GM12878 (cell line): ENCODE data around the gene PTBP3. TPM values are rescaled to one million over a fixed set of nuclear protein-coding genes. Genes with fewer than 3 reads are reported as not detected.
A peak's percentile ranks its signal among the peaks of the same experiment; 100 is the strongest.

ENCODE experiments used
- ASH2L ChIP-seq: fragments of 300-600, 200-600 bp; sonication (generic); IDR thresholded peaks from 2 replicates; pipeline ENCODE4 v1.6.1; 2017; ENCODE audit warnings: low read depth, mild to moderate bottlenecking, borderline replicate concordance
- BCL11A ChIP-seq: IDR thresholded peaks from 2 replicates; pipeline ENCODE4 v1.6.1; 2011; ENCODE audit warnings: low read depth, low read length
- BCL3 ChIP-seq: IDR thresholded peaks from 2 replicates; pipeline ENCODE4 v1.6.1; 2011; ENCODE audit warnings: borderline replicate concordance, low read depth, mild to moderate bottlenecking, moderate library complexity, low read length; ENCODE audit not compliant: insufficient read depth, poor library complexity, severe bottlenecking
- CBFB ChIP-seq: IDR thresholded peaks from 2 replicates; pipeline ENCODE4 v1.6.1; 2016; ENCODE audit warnings: antibody characterized with exemption, low read depth
- CEBPB ChIP-seq, 2 experiments: fragments of 150-350 bp in 1 of 2; IDR thresholded peaks; 2 replicates each; pipeline ENCODE4 v1.6.1; 2012 to 2014; ENCODE audit warnings: low read depth in 2 of 2, low read length in 2 of 2, borderline replicate concordance in 1 of 2, inconsistent platforms in 1 of 2
- EED ChIP-seq: sonication (generic); IDR thresholded peaks from 2 replicates; pipeline ENCODE4 v1.6.1; 2016; ENCODE audit warnings: antibody characterized with exemption, low read depth
- EGR1 ChIP-seq, 2 experiments: IDR thresholded peaks; 1 replicate in 1 of 2; 2 replicates in 1 of 2; pipeline ENCODE4 v1.6.1; 2011 to 2012; ENCODE audit warnings: low read depth in 2 of 2, low read length in 2 of 2, borderline replicate concordance in 1 of 2, mild to moderate bottlenecking in 1 of 2, moderate library complexity in 1 of 2
- FOS ChIP-seq: IDR thresholded peaks from 3 replicates; pipeline ENCODE4 v1.6.1; 2011; ENCODE audit warnings: borderline replicate concordance; ENCODE audit not compliant: insufficient read length; ENCODE audit errors: extremely low read depth
- MYB ChIP-seq: fragments of 150-350 bp; IDR thresholded peaks from 2 replicates; pipeline ENCODE4 v1.6.1; 2014; ENCODE audit warnings: mild to moderate bottlenecking, low read depth, low read length, borderline replicate concordance
- NR2C2 ChIP-seq: IDR thresholded peaks from 2 replicates; pipeline ENCODE4 v1.6.1; 2011; ENCODE audit warnings: borderline replicate concordance, low read depth; ENCODE audit not compliant: control insufficient read depth, insufficient read length
- POLR2A ChIP-seq: IDR thresholded peaks from 2 replicates; pipeline ENCODE4 v1.6.1; 2011; ENCODE audit warnings: low read depth, mild to moderate bottlenecking, low read length
- SMARCA5 ChIP-seq: fragments of 450-650 bp; IDR thresholded peaks from 2 replicates; pipeline ENCODE4 v1.6.1; 2017; ENCODE audit warnings: mild to moderate bottlenecking
- SP1 ChIP-seq: IDR thresholded peaks from one replicate; pipeline ENCODE4 v1.6.1; 2011; ENCODE audit warnings: low read depth, low read length
- TCF12 ChIP-seq: IDR thresholded peaks from 2 replicates; pipeline ENCODE4 v1.6.1; 2011; ENCODE audit warnings: low read depth, mild to moderate bottlenecking, low read length
- USF2 ChIP-seq: IDR thresholded peaks from 2 replicates; pipeline ENCODE4 v1.6.1; 2011; ENCODE audit warnings: low read depth, low read length, improper control_type of control experiment, borderline replicate concordance
- polyA plus RNA-seq, 11 experiments: library from polyadenylated mRNA; depleted of rRNA in 4 of 11; unstranded in 6 of 11; stranded (reverse) in 5 of 11; fragments of >200 nt; fragmentation: Nextera tagmentation in 4 of 11; fragmentation: Illumina TruSeq in 1 of 11; extraction: Ambion mirVana in 4 of 11; extraction: Trizol in 1 of 11; gene quantifications; 1 replicate in 1 of 11; 2 replicates in 10 of 11; pipeline versions ENCODE4 v1.2.1 to v1.2.3, GENCODE V29; 2011 to 2016; ENCODE audit warnings: inconsistent platforms in 2 of 11, missing spikeins in 2 of 11, low read depth in 1 of 11
- total RNA-seq, 4 experiments: library from RNA; depleted of rRNA in 3 of 4; stranded (reverse); fragments of >200 nt in 3 of 4; fragmentation: Illumina TruSeq in 1 of 4; extraction: Trizol in 1 of 4; gene quantifications; 2 replicates each; pipeline versions ENCODE4 v1.2.1 to v1.2.3, GENCODE V29; 2013 to 2021
- TF ChIP-seq, protein P1 (sequence below): fragments of 150-350 bp; IDR thresholded peaks from 2 replicates; pipeline ENCODE4 v1.6.1; 2014; ENCODE audit warnings: mild to moderate bottlenecking, low read depth, low read length
- TF ChIP-seq, protein P2 (sequence below): fragments of 450-650 bp; IDR thresholded peaks from 2 replicates; pipeline ENCODE4 v1.6.1; 2016; ENCODE audit warnings: mild to moderate bottlenecking
- TF ChIP-seq, protein P3 (sequence below): IDR thresholded peaks from 2 replicates; pipeline ENCODE4 v1.6.1; 2012; ENCODE audit warnings: low read length, inconsistent platforms
- TF ChIP-seq, protein P4 (sequence below): fragments of 450-650 bp; IDR thresholded peaks from 2 replicates; pipeline ENCODE4 v1.6.1; 2017; ENCODE audit warnings: mild to moderate bottlenecking, low read depth, inconsistent platforms; ENCODE audit not compliant: poor library complexity, severe bottlenecking

Gene PTBP3
- total and polyA plus RNA-seq, 10 of the 15 experiments (the other 5 are each of a cell fraction or from before 2014, with no cell fraction given), result 12.5 to 104 (median 52.7) TPM

- TF ChIP-seq, protein P1, sequence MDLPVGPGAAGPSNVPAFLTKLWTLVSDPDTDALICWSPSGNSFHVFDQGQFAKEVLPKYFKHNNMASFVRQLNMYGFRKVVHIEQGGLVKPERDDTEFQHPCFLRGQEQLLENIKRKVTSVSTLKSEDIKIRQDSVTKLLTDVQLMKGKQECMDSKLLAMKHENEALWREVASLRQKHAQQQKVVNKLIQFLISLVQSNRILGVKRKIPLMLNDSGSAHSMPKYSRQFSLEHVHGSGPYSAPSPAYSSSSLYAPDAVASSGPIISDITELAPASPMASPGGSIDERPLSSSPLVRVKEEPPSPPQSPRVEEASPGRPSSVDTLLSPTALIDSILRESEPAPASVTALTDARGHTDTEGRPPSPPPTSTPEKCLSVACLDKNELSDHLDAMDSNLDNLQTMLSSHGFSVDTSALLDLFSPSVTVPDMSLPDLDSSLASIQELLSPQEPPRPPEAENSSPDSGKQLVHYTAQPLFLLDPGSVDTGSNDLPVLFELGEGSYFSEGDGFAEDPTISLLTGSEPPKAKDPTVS, result no peak
- TF ChIP-seq, protein P2, sequence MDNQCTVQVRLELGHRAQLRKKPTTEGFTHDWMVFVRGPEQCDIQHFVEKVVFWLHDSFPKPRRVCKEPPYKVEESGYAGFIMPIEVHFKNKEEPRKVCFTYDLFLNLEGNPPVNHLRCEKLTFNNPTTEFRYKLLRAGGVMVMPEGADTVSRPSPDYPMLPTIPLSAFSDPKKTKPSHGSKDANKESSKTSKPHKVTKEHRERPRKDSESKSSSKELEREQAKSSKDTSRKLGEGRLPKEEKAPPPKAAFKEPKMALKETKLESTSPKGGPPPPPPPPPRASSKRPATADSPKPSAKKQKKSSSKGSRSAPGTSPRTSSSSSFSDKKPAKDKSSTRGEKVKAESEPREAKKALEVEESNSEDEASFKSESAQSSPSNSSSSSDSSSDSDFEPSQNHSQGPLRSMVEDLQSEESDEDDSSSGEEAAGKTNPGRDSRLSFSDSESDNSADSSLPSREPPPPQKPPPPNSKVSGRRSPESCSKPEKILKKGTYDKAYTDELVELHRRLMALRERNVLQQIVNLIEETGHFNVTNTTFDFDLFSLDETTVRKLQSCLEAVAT, result 0 out of 2 replicates have a peak, but pooled peaks have one; percentile 11
- TF ChIP-seq FOS (no peak), USF2 (no peak), MYB (no peak), SP1 (peak; percentile 6), SMARCA5 (peak; percentile 53; the same call in 1 of the 2 replicates), CBFB (peak; percentile 42; the same call in 1 of the 2 replicates), TCF12 (no peak), BCL3 (no peak), EED (peak; percentile 54; the same call in 1 of the 2 replicates), BCL11A (0 out of 2 replicates have a peak, but pooled peaks have one; percentile 15), ASH2L (0 out of 2 replicates have a peak, but pooled peaks have one; percentile 28), POLR2A (peak; percentile 86), CEBPB (IDR thresholded peaks at IDR 0.05; ENCODE audit: borderline replicate concordance in 1 of 2, low read depth in 2 of 2, low read length in 2 of 2) (no peak), NR2C2 (no peak), EGR1 (IDR thresholded peaks at IDR 0.05; ENCODE audit: borderline replicate concordance in 1 of 2, low read depth in 2 of 2, low read length in 2 of 2) (peak in 1 of 2 experiments; percentile 67; a peak in 1 of 3 replicates)
- TF ChIP-seq, protein P3, sequence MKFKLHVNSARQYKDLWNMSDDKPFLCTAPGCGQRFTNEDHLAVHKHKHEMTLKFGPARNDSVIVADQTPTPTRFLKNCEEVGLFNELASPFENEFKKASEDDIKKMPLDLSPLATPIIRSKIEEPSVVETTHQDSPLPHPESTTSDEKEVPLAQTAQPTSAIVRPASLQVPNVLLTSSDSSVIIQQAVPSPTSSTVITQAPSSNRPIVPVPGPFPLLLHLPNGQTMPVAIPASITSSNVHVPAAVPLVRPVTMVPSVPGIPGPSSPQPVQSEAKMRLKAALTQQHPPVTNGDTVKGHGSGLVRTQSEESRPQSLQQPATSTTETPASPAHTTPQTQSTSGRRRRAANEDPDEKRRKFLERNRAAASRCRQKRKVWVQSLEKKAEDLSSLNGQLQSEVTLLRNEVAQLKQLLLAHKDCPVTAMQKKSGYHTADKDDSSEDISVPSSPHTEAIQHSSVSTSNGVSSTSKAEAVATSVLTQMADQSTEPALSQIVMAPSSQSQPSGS, result 0 out of 2 replicates have a peak, but pooled peaks have one; percentile 9
- TF ChIP-seq, protein P4, sequence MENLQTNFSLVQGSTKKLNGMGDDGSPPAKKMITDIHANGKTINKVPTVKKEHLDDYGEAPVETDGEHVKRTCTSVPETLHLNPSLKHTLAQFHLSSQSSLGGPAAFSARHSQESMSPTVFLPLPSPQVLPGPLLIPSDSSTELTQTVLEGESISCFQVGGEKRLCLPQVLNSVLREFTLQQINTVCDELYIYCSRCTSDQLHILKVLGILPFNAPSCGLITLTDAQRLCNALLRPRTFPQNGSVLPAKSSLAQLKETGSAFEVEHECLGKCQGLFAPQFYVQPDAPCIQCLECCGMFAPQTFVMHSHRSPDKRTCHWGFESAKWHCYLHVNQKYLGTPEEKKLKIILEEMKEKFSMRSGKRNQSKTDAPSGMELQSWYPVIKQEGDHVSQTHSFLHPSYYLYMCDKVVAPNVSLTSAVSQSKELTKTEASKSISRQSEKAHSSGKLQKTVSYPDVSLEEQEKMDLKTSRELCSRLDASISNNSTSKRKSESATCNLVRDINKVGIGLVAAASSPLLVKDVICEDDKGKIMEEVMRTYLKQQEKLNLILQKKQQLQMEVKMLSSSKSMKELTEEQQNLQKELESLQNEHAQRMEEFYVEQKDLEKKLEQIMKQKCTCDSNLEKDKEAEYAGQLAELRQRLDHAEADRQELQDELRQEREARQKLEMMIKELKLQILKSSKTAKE, result no peak
Measured at GRCh38 chr9:112379177-112380101, 46.0 kb upstream of the PTBP3 start (continued).
